OCI-LY3 (cell line): ENCODE measurements around the gene TNS1.

Experiments
- H2AFZ ChIP-seq: fragments of 200-600, 300-600 bp; shearing (Covaris generic); 2 replicates; pipeline ENCODE4 v1.6.0; 2014; ENCODE audit warnings: antibody characterized with exemption, low read depth, low read length
- H3K27ac ChIP-seq: fragments of 200-600, 300-600 bp; sonication (generic); 2 replicates; pipeline ENCODE4 v1.5.1; 2014; ENCODE audit warnings: mild to moderate bottlenecking, low read length, moderate library complexity, mixed read lengths
- H3K27me3 ChIP-seq: fragments of 200-600, 300-600 bp; sonication (generic); 2 replicates; pipeline ENCODE4 v1.6.1; 2014; ENCODE audit warnings: low read depth, low read length, mixed read lengths
- H3K36me3 ChIP-seq: fragments of 200-600, 300-600 bp; sonication (generic); replicated peaks from 2 replicates; pipeline ENCODE3; 2014; ENCODE audit warnings: low read depth, low read length, mixed read lengths
- H3K4me1 ChIP-seq: fragments of 300-600, 200-600 bp; sonication (generic); 2 replicates; pipeline ENCODE4 v1.6.1; 2014; ENCODE audit warnings: low read length, mixed read lengths
- H3K4me2 ChIP-seq: fragments of 200-600, 300-600 bp; sonication (generic); 2 replicates; pipeline ENCODE4 v1.6.1; 2014; ENCODE audit warnings: low read length, mixed read lengths
- H3K4me3 ChIP-seq: fragments of 300-600, 200-600 bp; sonication (generic); 2 replicates; pipeline ENCODE4 v1.5.1; 2014; ENCODE audit warnings: antibody characterized with exemption, mild to moderate bottlenecking, low read length, moderate library complexity
- H3K79me2 ChIP-seq: fragments of 300-600, 200-600 bp; shearing (Covaris generic); 2 replicates; pipeline ENCODE4 v1.6.1; 2014; ENCODE audit warnings: mild to moderate bottlenecking, low read length, mixed read lengths
- H3K9ac ChIP-seq: fragments of 300-600, 200-600 bp; shearing (Covaris generic); 2 replicates; pipeline ENCODE4 v1.6.0; 2014; ENCODE audit warnings: mild to moderate bottlenecking, low read length, moderate library complexity
- H3K9me3 ChIP-seq: fragments of 200-600, 300-600 bp; shearing (Covaris generic); 2 replicates; pipeline ENCODE4 v1.6.1; 2014; ENCODE audit warnings: low read length, mixed read lengths; ENCODE audit not compliant: insufficient read depth
- H4K20me1 ChIP-seq: fragments of 200-600, 300-600 bp; sonication (generic); 2 replicates; pipeline ENCODE4 v1.6.1; 2016; ENCODE audit warnings: low read length, mixed read lengths; ENCODE audit not compliant: insufficient read depth
- EZH2phosphoT487 ChIP-seq: fragments of 200-600 bp; shearing (Covaris generic); IDR thresholded peaks from 2 replicates; pipeline ENCODE4 v1.6.1; 2018; ENCODE audit warnings: antibody characterized with exemption, mixed run types, low read depth
- TF ChIP-seq, protein P1 (sequence below): fragments of 200-600, 300-600 bp; sonication (generic); IDR thresholded peaks from 2 replicates; pipeline ENCODE4 v1.5.1; 2014; ENCODE audit warnings: antibody characterized with exemption, low read length, low read depth

Gene TNS1

GRCh38 chr2:217843324-217843723, 159.5 kb downstream of the TNS1 start:
- no peaks in the 10 kb centered on the region for H3K36me3 ChIP-seq

DNA sequence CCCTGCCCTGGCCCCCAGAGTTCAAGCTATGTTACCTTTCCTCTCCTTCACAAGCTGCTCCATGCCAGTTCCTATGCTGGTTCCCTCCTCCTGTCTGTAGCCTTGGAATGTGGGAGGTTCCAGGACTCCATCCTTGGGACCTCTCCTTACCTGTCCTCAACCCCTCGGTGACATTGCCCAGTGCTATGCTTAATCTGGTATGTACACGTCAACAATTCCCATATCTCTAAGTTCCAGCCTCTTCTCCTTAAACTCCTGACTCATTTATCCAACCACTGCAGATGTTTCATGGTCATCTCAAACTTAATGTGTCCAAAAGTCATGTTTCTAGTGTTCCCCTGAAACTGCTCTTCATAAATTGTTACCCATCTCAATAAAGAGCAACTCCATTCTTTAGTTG, 160.8 kb downstream of the TNS1 start:
- Histone ChIP-seq H3K9ac (no peak overlapping the region), H3K4me2 (no peak overlapping the region), H2AFZ (no peak overlapping the region), H3K4me1 (no peaks in the 10 kb centered on the region), H3K9me3 (no peaks in the 10 kb centered on the region), H4K20me1 (no peaks in the 10 kb centered on the region), H3K4me3 (no peak overlapping the region), H3K36me3 (no peaks in the 10 kb centered on the region), H3K27ac (no peak overlapping the region), H3K27me3 (peaks cover 12% of the 10 kb centered on the region; the same call in 1 of the 2 replicates), H3K79me2 (no peaks in the 10 kb centered on the region)
- TF ChIP-seq, protein P1, sequence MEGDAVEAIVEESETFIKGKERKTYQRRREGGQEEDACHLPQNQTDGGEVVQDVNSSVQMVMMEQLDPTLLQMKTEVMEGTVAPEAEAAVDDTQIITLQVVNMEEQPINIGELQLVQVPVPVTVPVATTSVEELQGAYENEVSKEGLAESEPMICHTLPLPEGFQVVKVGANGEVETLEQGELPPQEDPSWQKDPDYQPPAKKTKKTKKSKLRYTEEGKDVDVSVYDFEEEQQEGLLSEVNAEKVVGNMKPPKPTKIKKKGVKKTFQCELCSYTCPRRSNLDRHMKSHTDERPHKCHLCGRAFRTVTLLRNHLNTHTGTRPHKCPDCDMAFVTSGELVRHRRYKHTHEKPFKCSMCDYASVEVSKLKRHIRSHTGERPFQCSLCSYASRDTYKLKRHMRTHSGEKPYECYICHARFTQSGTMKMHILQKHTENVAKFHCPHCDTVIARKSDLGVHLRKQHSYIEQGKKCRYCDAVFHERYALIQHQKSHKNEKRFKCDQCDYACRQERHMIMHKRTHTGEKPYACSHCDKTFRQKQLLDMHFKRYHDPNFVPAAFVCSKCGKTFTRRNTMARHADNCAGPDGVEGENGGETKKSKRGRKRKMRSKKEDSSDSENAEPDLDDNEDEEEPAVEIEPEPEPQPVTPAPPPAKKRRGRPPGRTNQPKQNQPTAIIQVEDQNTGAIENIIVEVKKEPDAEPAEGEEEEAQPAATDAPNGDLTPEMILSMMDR, result no peak
- TF ChIP-seq EZH2phosphoT487, result no peak

More at GRCh38 chr2:217843324-217843723, 159.5 kb downstream of the TNS1 start:
- Histone ChIP-seq H3K4me3 (no peak overlapping the region), H3K4me1 (no peaks in the 10 kb centered on the region), H3K27me3 (peaks cover 12% of the 10 kb centered on the region; the same call in 1 of the 2 replicates), H3K9me3 (no peaks in the 10 kb centered on the region), H3K27ac (no peak overlapping the region), H3K4me2 (no peak overlapping the region), H2AFZ (no peak overlapping the region), H3K9ac (no peak overlapping the region), H3K79me2 (no peaks in the 10 kb centered on the region), H4K20me1 (no peaks in the 10 kb centered on the region)
- TF ChIP-seq, protein P1, result no peak

DNA sequence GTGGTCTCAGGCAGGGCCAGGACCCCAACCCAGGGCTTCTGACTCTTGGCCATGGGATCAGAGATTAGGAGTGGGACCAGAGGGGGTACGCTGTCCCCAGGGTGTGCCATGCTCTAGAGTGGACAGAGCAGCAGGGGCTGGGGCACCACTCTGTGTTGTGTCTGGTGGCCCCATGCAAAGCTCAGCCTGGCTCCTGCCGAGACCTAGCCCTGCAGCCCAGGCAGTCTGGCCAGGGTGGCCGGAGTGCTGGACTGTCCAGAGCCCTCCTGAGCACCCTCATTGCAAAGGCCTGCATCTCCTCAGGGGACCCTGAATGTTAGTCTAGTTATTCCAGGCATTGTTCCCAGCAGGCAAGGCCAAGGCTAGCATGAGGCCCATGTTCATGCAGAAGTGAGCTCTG, 162.3 kb downstream of the TNS1 start:
- Histone ChIP-seq H3K27ac (no peak overlapping the region), H3K9ac (no peak overlapping the region), H3K9me3 (no peaks in the 10 kb centered on the region), H3K36me3 (no peaks in the 10 kb centered on the region), H4K20me1 (no peaks in the 10 kb centered on the region), H3K79me2 (no peaks in the 10 kb centered on the region), H3K4me2 (no peak overlapping the region), H3K27me3 (peaks cover 12% of the 10 kb centered on the region; the same call in 1 of the 2 replicates), H3K4me1 (no peaks in the 10 kb centered on the region), H3K4me3 (no peak overlapping the region), H2AFZ (no peak overlapping the region)
- TF ChIP-seq EZH2phosphoT487, result no peak
- TF ChIP-seq, protein P1, result no peak

DNA sequence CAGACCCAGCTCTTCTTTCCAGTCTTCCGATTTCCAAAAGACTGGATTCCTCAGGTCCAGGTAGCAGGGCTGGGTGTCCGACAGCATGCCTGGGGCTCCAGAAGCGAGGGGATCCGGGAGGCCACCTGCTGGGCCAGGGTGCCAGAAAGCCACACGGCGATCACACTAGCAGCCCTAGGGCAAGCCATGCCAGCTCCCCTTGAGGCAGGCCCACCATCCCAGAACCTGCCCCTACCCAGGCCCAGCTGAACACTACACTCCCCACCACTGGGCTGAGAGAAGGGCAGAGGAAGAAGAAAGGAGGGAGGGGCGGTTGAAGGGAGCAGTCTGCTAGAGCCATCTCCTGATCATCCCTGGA, 163.1 kb downstream of the TNS1 start:
- Histone ChIP-seq H3K36me3 (no peaks in the 10 kb centered on the region), H3K27ac (no peak overlapping the region), H2AFZ (no peak overlapping the region), H3K27me3 (peaks cover 9% of the 10 kb centered on the region; the same call in 1 of the 2 replicates), H3K4me3 (no peak overlapping the region), H3K9ac (no peak overlapping the region), H3K4me1 (no peaks in the 10 kb centered on the region), H3K9me3 (no peaks in the 10 kb centered on the region), H4K20me1 (no peaks in the 10 kb centered on the region), H3K79me2 (no peaks in the 10 kb centered on the region), H3K4me2 (no peak overlapping the region)
- no peak for TF ChIP-seq EZH2phosphoT487
- TF ChIP-seq, protein P1, result no peak
